Stomach (tissue), 9 donors: Measurements from ENCODE around the gene RIMS4. TPM values are rescaled to one million over a fixed set of nuclear protein-coding genes. Genes with fewer than 3 reads are reported as not detected.

Source experiments
- DNase-seq, 2 donors: peaks; one replicate each; pipeline versions ENCODE4 v3.0.0 to v3.0.0-alpha.2; 2013 to 2019
- H3K27ac ChIP-seq, 5 donors: fragments of 200-600 bp in 4 of 5; sonication (generic) in 4 of 5; one replicate each; pipeline ENCODE4 v1.5.1; 2013 to 2019; ENCODE audit warnings: mild to moderate bottlenecking in 1 of 5, moderate library complexity in 1 of 5
- H3K27me3 ChIP-seq, 3 donors: fragments of 200-600 bp; sonication (generic); one replicate each; pipeline ENCODE4 v1.5.1; 2017 to 2019; ENCODE audit warnings: mixed run types in 1 of 3
- H3K36me3 ChIP-seq, 4 donors: fragments of 200-600 bp; sonication (generic); 1 replicate in 3 of 4; 2 replicates in 1 of 4; pipeline ENCODE4 v1.5.1; 2016 to 2019
- H3K4me1 ChIP-seq, 4 donors: fragments of 200-600 bp; sonication (generic); one replicate each; pipeline ENCODE4 v1.5.1; 2016 to 2019
- H3K4me3 ChIP-seq, 4 donors: fragments of 200-600 bp; sonication (generic) in 3 of 4; one replicate each; pipeline ENCODE4 v1.5.1; 2016 to 2019; ENCODE audit warnings: mild to moderate bottlenecking in 1 of 4
- H3K9me3 ChIP-seq, 4 donors: fragments of 200-600 bp; sonication (generic); one replicate each; pipeline ENCODE4 v1.5.1; 2016 to 2019
- CTCF ChIP-seq, 7 experiments: fragments of 450-650 bp in 4 of 7; fragments of 200-600 bp in 3 of 7; sonication (generic) in 3 of 7; IDR thresholded peaks; one replicate each; pipeline ENCODE4 v1.5.1; 2016 to 2019; ENCODE audit warnings: antibody characterized with exemption in 7 of 7, control low read depth in 2 of 7, mild to moderate bottlenecking in 1 of 7
- EP300 ChIP-seq: sonication (generic); formaldehyde crosslinking; IDR thresholded peaks from one replicate; pipeline ENCODE4 v1.6.1; 2017; ENCODE audit warnings: antibody characterized with exemption
- POLR2A ChIP-seq, 4 donors: fragments of 450-650 bp; IDR thresholded peaks; one replicate each; pipeline ENCODE4 v1.6.1; 2016; ENCODE audit warnings: antibody characterized with exemption in 4 of 4, control low read depth in 2 of 4, mild to moderate bottlenecking in 1 of 4, moderate library complexity in 1 of 4
- POLR2AphosphoS5 ChIP-seq, 3 donors: sonication (generic); formaldehyde crosslinking; IDR thresholded peaks; one replicate each; pipeline ENCODE4 v1.6.1; 2016; ENCODE audit warnings: antibody characterized with exemption in 3 of 3
- WGBS, 5 donors: extraction: QIAGEN DNeasy Blood & Tissue Kit in 3 of 5; methylation state at CpG; one replicate each; pipeline versions ENCODE4 v1.1.5 to v1.1.7; 2013 to 2018; 5-methylcytosine and 5-hydroxymethylcytosine counted together
- intact Hi-C: fragments of 100-400 bp; cut with DNase I; formaldehyde crosslinking; loops from one replicate; pipeline ENCODE4 v1.15.1; 2023; ENCODE audit warnings: low total_unique reads
- polyA plus RNA-seq, 3 donors: library from polyadenylated mRNA; stranded (reverse); fragments of 200-250 nt; gene quantifications; one replicate each; pipeline ENCODE4 v1.2.3, GENCODE V29; 2013
- total RNA-seq, 5 donors: library from RNA; depleted of rRNA; stranded (reverse); fragments of >200 nt; gene quantifications; one replicate each; pipeline versions ENCODE4 v1.1.0 to v1.2.3, GENCODE V29; 2014 to 2016
- donor health status: healthy with polysubstance abuse.
- donor health status: Bipolar disorder and iron deficiency.
- donor health status: healthy.

RIMS4 gene
- total and polyA plus RNA-seq, 8 donors, result 0.55 to 2.2 (median 1.5) TPM; not detected in 2

GRCh38 chr20:44706301-44707017 lies 103.9 kb downstream of the RIMS4 start:
- Histone ChIP-seq H3K27ac (peak overlapping the region in 4 of 5 donors; percentile 4 to 61 (median 35)), H3K4me3 (no peak overlapping the region), H3K36me3 (no peaks in the 10 kb centered on the region), H3K4me1 (peaks cover 12 to 48% (median 24%) of the 10 kb centered on the region in 4 donors), H3K9me3 (no peaks in the 10 kb centered on the region), H3K27me3 (no peaks in the 10 kb centered on the region)
- peak in 1 of 2 donors; percentile 47 for DNase-seq
- intact Hi-C loops, result no loop called here
- TF ChIP-seq POLR2AphosphoS5 (IDR thresholded peaks at IDR 0.05), result peak in 2 of 3 donors; percentile 2 to 24
- no peak for TF ChIP-seq EP300
- 59 to 76% (median 67%) methylated on average over 9 to 10 of the region's 10 CpGs for WGBS, 5 donors

GRCh38 chr20:44705364-44706094 lies 104.8 kb downstream of the RIMS4 start:
- DNase-seq, result no peak
- Histone ChIP-seq H3K36me3 (no peaks in the 10 kb centered on the region), H3K27ac (peak overlapping the region in 2 of 5 donors; percentile 22 to 73), H3K27me3 (no peaks in the 10 kb centered on the region), H3K4me3 (no peak overlapping the region), H3K9me3 (no peaks in the 10 kb centered on the region), H3K4me1 (peaks cover 12 to 54% (median 31%) of the 10 kb centered on the region in 4 donors)
- TF ChIP-seq CTCF (IDR thresholded peaks at IDR 0.05) (no peak), POLR2A (IDR thresholded peaks at IDR 0.05) (no peak), POLR2AphosphoS5 (IDR thresholded peaks at IDR 0.05) (no peak), EP300 (no peak)
- intact Hi-C loops, result no loop called here
- WGBS, 5 donors, result 75 to 86% (median 82%) methylated on average over 4 of the region's 4 CpGs

- no peak overlapping the region for H3K4me3 ChIP-seq
- no peak for TF ChIP-seq POLR2A (IDR thresholded peaks at IDR 0.05)
- no peak for TF ChIP-seq CTCF (IDR thresholded peaks at IDR 0.05)
- no peak for TF ChIP-seq POLR2AphosphoS5 (IDR thresholded peaks at IDR 0.05)
- no peak for TF ChIP-seq EP300
- H3K36me3 ChIP-seq, result no peaks in the 10 kb centered on the region
- H3K27me3 ChIP-seq, result no peaks in the 10 kb centered on the region
- peak overlapping the region in 2 of 5 donors; percentile 11 to 73 for H3K27ac ChIP-seq
- WGBS, 5 donors, result 47 to 62% (median 53%) methylated on average over 4 of the region's 4 CpGs
- peaks cover 12 to 52% (median 32%) of the 10 kb centered on the region in 4 donors for H3K4me1 ChIP-seq
- intact Hi-C loops, result no loop called here
- H3K9me3 ChIP-seq, result no peaks in the 10 kb centered on the region
- no peak for DNase-seq
Observed at GRCh38 chr20:44704551-44704971, 105.8 kb downstream of the RIMS4 start.

- no peak for DNase-seq
- H3K9me3 ChIP-seq, result no peaks in the 10 kb centered on the region
- no peaks in the 10 kb centered on the region for H3K27me3 ChIP-seq
- no peaks in the 10 kb centered on the region for H3K36me3 ChIP-seq
- TF ChIP-seq POLR2AphosphoS5 (IDR thresholded peaks at IDR 0.05), result no peak
- TF ChIP-seq CTCF (IDR thresholded peaks at IDR 0.05), result no peak
- no peak for TF ChIP-seq POLR2A (IDR thresholded peaks at IDR 0.05)
- TF ChIP-seq EP300, result no peak
- intact Hi-C loops, result no loop called here
- H3K4me1 ChIP-seq, result peaks cover 12 to 48% (median 32%) of the 10 kb centered on the region in 4 donors
- H3K4me3 ChIP-seq, result no peak overlapping the region
- 84 to 96% (median 90%) methylated on average over 5 to 9 of the region's 9 CpGs for WGBS, 5 donors
- peak overlapping the region in 3 of 5 donors; percentile 11 to 73 (median 40) for H3K27ac ChIP-seq
Observed at GRCh38 chr20:44703956-44704488, 106.3 kb downstream of the RIMS4 start.
